ENCODE data around the gene COL6A2.

The COL6A2 gene

DNA sequence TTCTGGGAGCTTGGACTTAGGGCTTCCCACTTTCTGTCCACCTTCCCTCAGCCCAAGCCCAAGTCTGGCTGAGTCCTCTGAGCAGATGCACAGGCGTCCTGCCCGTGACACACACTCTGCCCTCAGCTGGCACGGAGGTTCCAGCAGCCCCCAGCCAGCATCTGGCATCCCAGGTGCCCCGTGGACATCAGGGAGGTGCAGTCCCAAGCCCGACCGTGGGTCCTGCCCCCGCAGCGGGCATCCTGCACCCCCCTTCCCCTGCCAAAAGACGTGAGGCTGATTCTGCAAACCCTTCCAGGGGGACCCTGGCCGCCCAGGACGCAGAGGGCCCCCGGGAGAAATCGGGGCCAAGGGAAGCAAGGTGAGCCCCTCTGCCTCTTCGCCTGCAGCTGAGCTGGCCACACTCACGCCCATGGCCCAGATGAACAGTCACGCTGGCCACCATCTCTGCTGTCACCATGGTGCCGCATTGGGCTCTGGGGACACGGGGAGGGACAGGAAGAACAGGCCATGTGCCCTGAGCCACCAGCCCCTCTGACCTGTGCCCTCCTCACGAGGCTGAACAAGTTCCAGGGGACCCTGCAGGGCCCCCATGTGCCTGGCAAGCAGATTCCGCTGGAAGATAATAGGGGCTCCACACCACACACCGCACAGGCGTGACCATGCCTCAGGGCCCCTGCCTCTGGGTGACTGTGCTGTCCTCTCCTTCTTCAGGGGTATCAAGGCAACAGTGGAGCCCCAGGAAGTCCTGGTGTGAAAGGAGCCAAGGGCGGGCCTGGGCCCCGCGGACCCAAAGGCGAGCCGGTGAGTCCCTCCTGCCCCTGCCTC, 20.6 kb downstream of the COL6A2 start:
- no peak for ATAC-seq
- H3K9me3 Mint-ChIP-seq: peaks cover 0 to 3% of the 10 kb centered on the region in 2 donors

DNA sequence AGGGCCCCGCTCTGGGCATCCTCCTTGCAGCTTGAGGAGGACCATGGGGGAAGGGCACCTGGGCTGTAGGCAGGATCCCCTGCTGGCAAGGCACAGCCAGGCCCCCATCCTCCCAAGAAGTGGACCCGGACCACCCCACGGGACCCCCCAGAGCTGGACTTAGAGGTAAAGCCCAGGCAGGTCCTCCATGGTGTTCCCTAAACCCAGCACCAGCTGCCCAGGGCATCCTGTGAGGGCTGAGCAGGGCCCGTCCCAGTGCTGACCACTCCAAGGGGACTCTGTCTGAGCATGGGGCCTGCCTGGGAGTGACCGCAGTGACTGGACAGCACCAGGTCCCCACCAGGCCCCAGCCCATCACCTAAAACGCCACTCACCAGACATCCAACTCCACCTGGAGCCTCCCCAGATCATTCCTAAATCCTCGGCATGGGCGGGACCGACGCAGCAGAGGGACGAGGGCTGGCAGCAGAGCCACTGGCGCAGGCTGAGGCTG, 21.3 kb downstream of the COL6A2 start:
- H3K4me1 Mint-ChIP-seq: no peaks in the 10 kb centered on the region
- ATAC-seq (no peak), DNase-seq (peak in 1 of 2 donors; percentile 8)
- no peaks in the 10 kb centered on the region for H3K27me3 Mint-ChIP-seq
- H3K9me3 Mint-ChIP-seq: peaks cover 0 to 9% of the 10 kb centered on the region in 2 donors
- H3K27ac Mint-ChIP-seq: no peak overlapping the region
- no peak overlapping the region for H3K4me3 Mint-ChIP-seq

More for the DNA sequence above, 20.6 kb downstream of the COL6A2 start:
- peak in 1 of 2 donors; percentile 4 for DNase-seq
- Mint-ChIP-seq H3K4me3 (no peak overlapping the region), H3K27me3 (no peaks in the 10 kb centered on the region), H3K4me1 (no peaks in the 10 kb centered on the region), H3K27ac (no peak overlapping the region)

DNA sequence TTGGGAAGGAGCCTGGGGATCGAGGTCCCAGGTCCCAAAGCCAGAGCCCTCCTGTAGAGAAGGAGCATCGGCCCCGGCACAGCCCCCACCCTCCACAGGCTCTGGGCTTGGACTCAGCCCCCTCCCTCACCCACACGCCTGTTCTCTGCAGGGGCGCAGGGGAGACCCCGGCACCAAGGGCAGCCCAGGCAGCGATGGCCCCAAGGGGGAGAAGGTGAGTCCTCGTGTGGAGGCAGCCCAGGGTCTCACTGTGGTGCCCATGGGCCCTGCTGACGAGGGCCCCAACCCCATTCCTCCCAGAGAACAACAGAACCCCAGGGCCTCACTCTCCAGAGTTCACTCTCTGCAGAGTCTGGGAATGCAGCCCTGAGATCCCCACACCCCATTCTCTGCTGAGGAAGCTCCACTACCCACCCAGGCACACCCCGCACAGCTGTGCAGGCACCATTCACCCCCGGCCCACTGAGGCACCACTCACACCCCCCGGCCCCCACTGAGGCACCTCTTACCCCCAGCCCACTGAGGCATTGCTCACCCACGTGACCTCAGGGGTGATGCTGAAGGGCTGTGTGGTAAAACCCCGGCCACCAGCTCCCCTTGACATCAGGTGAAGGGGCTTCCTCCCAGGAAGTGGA, 21.8 kb downstream of the COL6A2 start:
- Mint-ChIP-seq H3K27ac (peak overlapping the region in 1 of 2 donors; percentile 27), H3K27me3 (no peaks in the 10 kb centered on the region), H3K4me1 (no peaks in the 10 kb centered on the region), H3K4me3 (no peak overlapping the region), H3K9me3 (peaks cover 0 to 10% of the 10 kb centered on the region in 2 donors)
- DNase-seq: peak in 1 of 2 donors; percentile 4
- peak; percentile 29 for ATAC-seq

DNA sequence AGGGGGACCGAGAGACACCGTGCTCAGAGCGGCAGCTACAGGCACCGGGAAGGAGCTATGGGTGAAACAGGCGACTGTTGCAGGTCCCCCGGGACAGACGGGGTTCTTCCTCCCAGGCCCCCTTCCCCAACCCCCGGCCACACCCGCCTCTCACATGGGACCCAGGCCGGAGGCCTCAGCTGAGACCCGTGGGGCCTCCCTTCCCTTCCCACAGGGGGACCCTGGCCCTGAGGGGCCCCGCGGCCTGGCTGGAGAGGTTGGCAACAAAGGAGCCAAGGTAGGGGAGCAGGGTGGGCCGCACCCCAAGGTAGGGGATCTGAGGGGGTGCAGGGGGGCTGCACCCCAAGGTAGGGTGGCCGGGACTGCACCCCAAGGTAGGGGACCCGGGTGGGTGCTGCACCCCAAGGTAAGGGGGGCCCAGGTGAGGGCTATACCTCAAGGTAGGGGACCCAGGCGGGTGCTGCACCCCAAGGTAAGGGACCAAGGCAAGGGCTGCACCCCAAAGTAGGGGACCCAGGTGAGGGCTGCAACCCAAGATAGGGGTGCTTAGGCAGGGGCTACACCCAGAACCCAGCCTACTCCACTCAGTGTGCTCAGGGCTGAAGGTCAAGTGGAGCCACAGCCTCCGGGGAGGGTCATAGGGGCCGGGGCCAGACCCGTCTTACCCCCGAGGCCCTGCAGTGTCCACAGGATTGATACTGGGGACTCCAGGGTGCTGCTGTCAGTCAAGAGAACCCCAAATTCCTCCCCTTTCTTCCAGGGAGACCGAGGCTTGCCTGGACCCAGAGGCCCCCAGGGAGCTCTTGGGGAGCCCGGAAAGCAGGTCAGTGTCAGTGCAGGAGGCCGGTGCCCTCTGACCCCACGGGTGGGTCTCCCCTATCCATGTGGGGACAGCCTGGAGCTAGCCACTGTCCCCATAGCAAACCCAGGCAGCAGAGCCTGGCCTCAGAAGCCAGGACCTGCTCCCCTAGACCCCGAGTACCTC, 22.7 kb downstream of the COL6A2 start:
- DNase-seq (peak in 1 of 2 donors; percentile 7), ATAC-seq (peak; percentile 45)
- Mint-ChIP-seq H3K27ac (peak overlapping the region in 1 of 2 donors; percentile 27), H3K4me1 (no peaks in the 10 kb centered on the region), H3K27me3 (no peaks in the 10 kb centered on the region), H3K4me3 (no peak overlapping the region), H3K9me3 (peaks cover 0 to 10% of the 10 kb centered on the region in 2 donors)

DNA sequence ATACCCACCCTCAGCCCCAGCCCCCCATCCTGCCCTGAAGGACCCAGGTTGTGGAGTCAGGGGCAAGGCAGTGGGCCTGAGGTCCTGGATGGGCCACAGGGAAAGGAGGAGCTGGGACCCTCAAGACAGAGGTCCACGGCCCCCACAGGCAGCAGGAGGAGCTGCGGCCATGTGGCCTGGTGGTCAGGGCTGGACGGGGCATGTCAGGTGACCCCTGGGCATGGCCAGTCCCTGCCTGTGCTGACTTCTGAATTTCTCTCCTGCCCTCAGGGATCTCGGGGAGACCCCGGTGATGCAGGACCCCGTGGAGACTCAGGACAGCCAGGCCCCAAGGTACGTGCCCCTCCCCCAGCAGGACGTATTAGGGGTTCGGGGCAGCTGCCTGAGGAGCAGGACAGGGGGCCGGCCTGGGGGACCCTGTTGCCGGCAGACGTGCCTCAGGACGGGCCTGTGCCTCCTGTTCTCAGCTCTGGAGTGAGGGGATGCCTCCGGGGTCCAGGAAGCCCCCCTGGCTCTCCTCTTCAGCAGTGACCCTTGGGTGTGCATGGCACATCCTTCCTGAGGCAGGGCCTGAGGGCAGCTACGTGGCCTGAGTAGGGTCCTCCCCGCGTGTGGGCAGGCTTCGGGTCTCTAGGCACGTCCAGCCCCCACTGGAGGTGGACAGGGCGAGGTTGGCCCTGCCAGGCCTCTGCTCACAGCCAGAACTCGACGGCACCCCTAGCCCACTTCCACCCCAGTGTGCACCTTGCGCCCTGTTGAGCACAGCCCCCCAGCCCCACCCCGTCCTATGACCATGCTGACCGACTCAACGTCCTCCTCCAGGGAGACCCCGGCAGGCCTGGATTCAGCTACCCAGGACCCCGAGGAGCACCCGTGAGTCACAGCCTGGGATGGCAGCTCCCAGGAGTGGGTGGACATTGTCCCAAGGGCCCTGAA, 23.6 kb downstream of the COL6A2 start:
- Mint-ChIP-seq H3K4me1 (no peaks in the 10 kb centered on the region), H3K4me3 (no peak overlapping the region), H3K9me3 (peaks cover 0 to 10% of the 10 kb centered on the region in 2 donors), H3K27ac (peak overlapping the region in 1 of 2 donors; percentile 54), H3K27me3 (no peaks in the 10 kb centered on the region)
- ATAC-seq (no peak), DNase-seq (peak in 1 of 2 donors; percentile 6)

- H3K27ac Mint-ChIP-seq: no peak overlapping the region
- ATAC-seq (no peak), DNase-seq (no peak)
- H3K27me3 Mint-ChIP-seq: no peaks in the 10 kb centered on the region
- H3K9me3 Mint-ChIP-seq: peaks cover 0 to 10% of the 10 kb centered on the region in 2 donors
- H3K4me3 Mint-ChIP-seq: no peak overlapping the region
- no peaks in the 10 kb centered on the region for H3K4me1 Mint-ChIP-seq
Observed at GRCh38 chr21:46122237-46122671, 24.3 kb downstream of the COL6A2 start.

DNA sequence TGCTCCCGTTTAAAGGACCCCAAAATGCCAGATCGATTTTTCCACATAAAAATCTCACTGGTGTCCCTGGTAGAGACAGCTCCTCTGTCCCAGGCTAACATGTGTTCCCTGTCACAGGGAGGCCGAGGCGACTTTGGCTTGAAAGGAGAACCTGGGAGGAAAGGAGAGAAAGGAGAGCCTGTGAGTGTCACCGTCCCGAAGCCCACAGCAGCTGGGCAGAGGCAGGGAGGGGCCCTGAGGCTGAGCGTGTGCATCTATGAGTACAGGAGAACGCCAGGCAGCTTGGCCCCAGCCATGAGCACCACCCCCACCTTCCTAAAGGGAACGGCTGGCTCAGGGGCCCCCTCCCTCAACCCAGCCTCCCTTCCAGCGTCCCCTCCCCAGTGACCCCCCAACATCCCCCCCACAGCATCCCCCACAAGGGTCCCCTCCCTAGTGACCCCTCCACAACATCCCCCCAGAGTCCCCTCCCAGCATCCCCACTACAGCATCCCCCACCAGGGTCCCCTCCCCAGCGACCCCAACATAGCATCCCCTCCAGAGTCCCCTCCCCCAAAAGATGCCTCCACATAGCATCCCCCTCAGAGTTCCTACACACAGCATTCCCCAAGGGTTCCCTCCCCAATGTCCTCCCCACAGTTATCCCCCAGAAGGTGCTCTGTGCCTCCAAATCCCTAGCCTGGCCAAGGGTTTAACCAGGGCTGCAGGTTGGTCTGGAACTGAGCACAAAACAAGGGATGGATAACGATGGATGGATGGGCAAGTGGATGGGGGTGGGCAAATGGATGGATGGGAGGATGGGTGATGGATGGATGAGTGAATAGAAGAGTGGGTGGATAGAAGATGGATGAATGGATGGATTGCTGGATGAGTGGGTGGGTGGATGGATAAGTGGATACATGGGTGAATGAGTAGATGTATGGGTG, 25.1 kb downstream of the COL6A2 start:
- Mint-ChIP-seq H3K27ac (peak overlapping the region in 1 of 2 donors; percentile 49), H3K4me1 (no peaks in the 10 kb centered on the region), H3K9me3 (peaks cover 0 to 10% of the 10 kb centered on the region in 2 donors), H3K27me3 (no peaks in the 10 kb centered on the region), H3K4me3 (no peak overlapping the region)
- DNase-seq (peak in 1 of 2 donors; percentile 2), ATAC-seq (no peak)

GRCh38 chr21:46124083-46124925, 26.4 kb downstream of the COL6A2 start:
- DNase-seq (peak in 1 of 2 donors; percentile 4), ATAC-seq (no peak)
- Mint-ChIP-seq H3K4me3 (no peak overlapping the region), H3K9me3 (peaks cover 0 to 10% of the 10 kb centered on the region in 2 donors), H3K27ac (peak overlapping the region in 1 of 2 donors; percentile 94), H3K4me1 (no peaks in the 10 kb centered on the region), H3K27me3 (no peaks in the 10 kb centered on the region)

DNA sequence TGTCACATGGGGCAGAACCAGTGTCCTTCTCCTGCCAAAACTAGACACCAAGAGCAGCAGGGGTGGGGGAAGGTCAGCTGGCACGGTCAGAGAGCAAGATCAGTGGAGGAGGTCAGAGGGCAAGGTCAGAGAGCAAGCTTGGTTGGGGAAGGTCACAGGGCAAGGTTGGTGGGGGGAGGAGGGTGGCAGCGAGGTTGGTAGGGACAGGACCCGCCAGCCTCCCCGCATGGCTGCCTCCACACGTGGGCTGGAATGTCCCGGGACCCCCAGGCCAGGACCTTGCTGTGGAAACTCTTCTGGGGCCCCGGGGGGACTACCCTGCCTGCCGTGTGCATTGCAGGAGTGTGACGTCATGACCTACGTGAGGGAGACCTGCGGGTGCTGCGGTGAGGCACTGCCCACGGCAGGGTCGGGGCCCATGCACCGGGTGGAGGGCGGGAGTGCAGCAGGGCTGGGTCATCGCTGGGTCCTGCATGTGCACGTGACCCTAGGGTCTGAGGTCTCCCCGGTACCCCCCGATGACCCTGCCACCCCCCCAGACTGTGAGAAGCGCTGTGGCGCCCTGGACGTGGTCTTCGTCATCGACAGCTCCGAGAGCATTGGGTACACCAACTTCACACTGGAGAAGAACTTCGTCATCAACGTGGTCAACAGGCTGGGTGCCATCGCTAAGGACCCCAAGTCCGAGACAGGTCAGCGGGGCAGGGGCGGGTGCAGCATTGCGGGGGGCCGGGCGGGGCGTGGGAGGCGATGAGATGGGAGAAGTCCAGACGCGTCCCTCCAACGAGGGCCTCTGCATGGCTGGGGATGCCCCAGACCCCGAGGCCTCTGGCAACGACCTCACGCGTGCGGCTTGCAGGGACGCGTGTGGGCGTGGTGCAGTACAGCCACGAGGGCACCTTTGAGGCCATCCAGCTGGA, 27.3 kb downstream of the COL6A2 start:
- H3K27me3 Mint-ChIP-seq: no peaks in the 10 kb centered on the region
- ATAC-seq (no peak), DNase-seq (peak in 1 of 2 donors; percentile 6)
- H3K9me3 Mint-ChIP-seq: peaks cover 0 to 10% of the 10 kb centered on the region in 2 donors
- H3K4me1 Mint-ChIP-seq: no peaks in the 10 kb centered on the region
- no peak overlapping the region for H3K4me3 Mint-ChIP-seq
- peak overlapping the region in 1 of 2 donors; percentile 94 for H3K27ac Mint-ChIP-seq

- Mint-ChIP-seq H3K27ac (no peak overlapping the region), H3K9me3 (peaks cover 0 to 10% of the 10 kb centered on the region in 2 donors), H3K27me3 (no peaks in the 10 kb centered on the region), H3K4me1 (no peaks in the 10 kb centered on the region), H3K4me3 (no peak overlapping the region)
- peak in 1 of 2 donors; percentile 9 for DNase-seq
- ATAC-seq: no peak
Observed at GRCh38 chr21:46125846-46126301, 28.0 kb downstream of the COL6A2 start.

DNA sequence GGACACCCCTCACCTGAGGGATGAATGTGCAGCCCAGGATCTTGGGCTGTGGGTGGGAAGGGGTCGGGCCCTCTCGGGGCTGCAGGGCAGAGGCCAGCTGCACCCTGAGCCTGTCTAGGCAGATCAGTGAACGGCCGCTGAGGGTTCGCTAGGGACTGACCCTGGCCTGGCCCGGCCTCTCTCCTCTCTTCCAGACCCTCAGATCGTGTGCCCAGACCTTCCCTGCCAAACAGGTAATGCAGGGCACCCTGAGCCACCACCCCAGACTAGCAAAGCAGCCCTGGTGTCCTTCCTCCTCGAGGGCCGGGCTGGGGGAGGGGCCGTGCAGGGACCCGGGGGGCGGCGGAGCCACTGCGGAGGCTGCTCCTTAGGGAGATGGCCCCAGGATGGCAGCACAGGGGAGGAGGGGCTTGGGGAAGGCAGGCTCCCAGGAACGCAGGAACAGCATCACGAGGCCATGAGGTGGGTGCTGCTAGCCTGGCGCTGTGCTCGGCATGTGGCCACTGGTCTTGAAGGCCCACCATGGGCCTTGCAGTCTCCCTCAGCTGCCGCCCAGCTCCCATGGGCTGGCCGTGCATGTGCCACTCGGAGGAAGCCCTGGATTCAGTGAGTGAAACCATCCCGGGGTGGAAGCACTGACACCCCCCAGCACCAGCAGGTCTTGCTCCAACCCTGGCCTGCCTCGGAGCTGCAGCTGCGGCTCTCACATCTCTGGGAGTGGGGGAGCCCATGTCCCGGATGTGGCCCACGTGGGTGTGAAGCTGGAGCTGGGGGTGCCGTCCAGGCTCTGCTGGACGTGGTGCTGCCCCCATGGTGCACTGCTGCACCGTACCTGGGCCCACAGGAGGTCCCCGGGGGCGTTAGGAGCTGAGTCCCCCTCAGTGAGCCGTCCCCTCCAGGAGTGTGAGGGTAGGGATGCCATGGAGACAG, 28.7 kb downstream of the COL6A2 start:
- ATAC-seq (no peak), DNase-seq (peak in 1 of 2 donors; percentile 7)
- Mint-ChIP-seq H3K4me3 (no peak overlapping the region), H3K4me1 (no peaks in the 10 kb centered on the region), H3K9me3 (peaks cover 0 to 10% of the 10 kb centered on the region in 2 donors), H3K27ac (no peak overlapping the region), H3K27me3 (no peaks in the 10 kb centered on the region)

Measured in stimulated activated naive CD8-positive, alpha-beta T cell treated with anti-CD3 and anti-CD28 coated beads, Interleukin-15, amount 100 ng/mL, for 72 hours (primary cell).